Immature natural killer cell (primary cell): ENCODE results near the gene USP21. TPM values are rescaled to one million over a fixed set of nuclear protein-coding genes. Genes with fewer than 3 reads are reported as not detected.

Experiments used
- DNase-seq, 3 donors: peaks; one replicate each; pipeline ENCODE4 v3.0.0; 2022; ENCODE audit warnings: mixed read lengths in 1 of 3
- H3K27ac Mint-ChIP-seq, 6 donors: one replicate each; pipeline ENCODE4 v1.8.0; 2020; ENCODE audit warnings: mixed read lengths in 6 of 6, mild to moderate bottlenecking in 5 of 6, inconsistent platforms in 4 of 6, moderate library complexity in 3 of 6
- H3K27me3 Mint-ChIP-seq, 3 donors: one replicate each; pipeline ENCODE4 v1.8.0; 2020 to 2021; ENCODE audit warnings: low read depth in 3 of 3, mild to moderate bottlenecking in 3 of 3, mixed read lengths in 3 of 3, moderate library complexity in 3 of 3, inconsistent platforms in 1 of 3
- H3K36me3 Mint-ChIP-seq, 3 donors: one replicate each; pipeline ENCODE4 v1.8.0; 2020; ENCODE audit warnings: mixed read lengths in 3 of 3, inconsistent platforms in 2 of 3, mild to moderate bottlenecking in 2 of 3
- H3K4me1 Mint-ChIP-seq, 2 donors: one replicate each; pipeline ENCODE4 v1.8.0; 2020; ENCODE audit warnings: inconsistent platforms in 2 of 2, mild to moderate bottlenecking in 2 of 2, mixed read lengths in 2 of 2, moderate library complexity in 1 of 2
- H3K4me3 Mint-ChIP-seq, 5 donors: one replicate each; pipeline ENCODE4 v1.8.0; 2020; ENCODE audit warnings: mild to moderate bottlenecking in 5 of 5, mixed read lengths in 5 of 5, inconsistent platforms in 3 of 5, moderate library complexity in 3 of 5
- H3K9me3 Mint-ChIP-seq, 6 donors: one replicate each; pipeline ENCODE4 v1.8.0; 2020; ENCODE audit warnings: mild to moderate bottlenecking in 6 of 6, mixed read lengths in 6 of 6, inconsistent platforms in 4 of 6, moderate library complexity in 3 of 6
- polyA plus RNA-seq, 3 donors: library from polyadenylated mRNA; unstranded; fragments of 300-500 nt; fragmentation: Illumina TruSeq; gene quantifications; one replicate each; pipeline ENCODE4 v1.2.3, GENCODE V29; 2021

Gene USP21
- polyA plus RNA-seq, 3 donors from 2014 or later: 9.0 to 25.5 (median 14.7) TPM

GRCh38 chr1:161166669-161167548 is 7.6 kb downstream of the USP21 start:
- no peak for DNase-seq
- Mint-ChIP-seq H3K4me1 (peaks cover 48 to 57% of the 10 kb centered on the region in 2 donors), H3K27me3 (peaks cover 0 to 12% (median 9%) of the 10 kb centered on the region in 3 donors), H3K27ac (peak overlapping the region; percentile 95 to 99 (median 98)), H3K9me3 (no peaks in the 10 kb centered on the region), H3K36me3 (peaks cover 7 to 27% (median 9%) of the 10 kb centered on the region in 3 donors), H3K4me3 (peak overlapping the region; percentile 89 to 96 (median 93))

- peak overlapping the region in 1 of 6 donors; percentile 43 for H3K27ac Mint-ChIP-seq
- DNase-seq: no peak
- peak overlapping the region in 1 of 5 donors; percentile 41 for H3K4me3 Mint-ChIP-seq
- no peaks in the 10 kb centered on the region for H3K9me3 Mint-ChIP-seq
- peaks cover 0 to 11% (median 7%) of the 10 kb centered on the region in 3 donors for H3K27me3 Mint-ChIP-seq
- H3K36me3 Mint-ChIP-seq: peaks cover 10 to 38% (median 20%) of the 10 kb centered on the region in 3 donors
- H3K4me1 Mint-ChIP-seq: peaks cover 40 to 51% of the 10 kb centered on the region in 2 donors
Measured at GRCh38 chr1:161168906-161169305, 9.6 kb downstream of the USP21 start.

- Mint-ChIP-seq H3K27me3 (peaks cover 0 to 4% (median 4%) of the 10 kb centered on the region in 3 donors), H3K9me3 (no peaks in the 10 kb centered on the region), H3K36me3 (peaks cover 15 to 41% (median 23%) of the 10 kb centered on the region in 3 donors), H3K4me3 (no peak overlapping the region), H3K27ac (peak overlapping the region in 3 of 6 donors; percentile 48 to 66 (median 66)), H3K4me1 (peaks cover 40 to 51% of the 10 kb centered on the region in 2 donors)
- DNase-seq: no peak
Measured at GRCh38 chr1:161171191-161171590, 11.9 kb downstream of the USP21 start.

GRCh38 chr1:161171696-161172095 is 12.4 kb downstream of the USP21 start:
- no peaks in the 10 kb centered on the region for H3K9me3 Mint-ChIP-seq
- no peak overlapping the region for H3K4me3 Mint-ChIP-seq
- no peak for DNase-seq
- H3K4me1 Mint-ChIP-seq: peaks cover 40 to 51% of the 10 kb centered on the region in 2 donors
- H3K36me3 Mint-ChIP-seq: peaks cover 15 to 41% (median 23%) of the 10 kb centered on the region in 3 donors
- peak overlapping the region in 2 of 6 donors; percentile 53 to 71 for H3K27ac Mint-ChIP-seq
- H3K27me3 Mint-ChIP-seq: peaks cover 0 to 1% (median 0%) of the 10 kb centered on the region in 3 donors

- no peaks in the 10 kb centered on the region for H3K9me3 Mint-ChIP-seq
- H3K27ac Mint-ChIP-seq: peak overlapping the region in 4 of 6 donors; percentile 8 to 64 (median 34)
- H3K36me3 Mint-ChIP-seq: peaks cover 15 to 41% (median 23%) of the 10 kb centered on the region in 3 donors
- no peak for DNase-seq
- peaks cover 40 to 51% of the 10 kb centered on the region in 2 donors for H3K4me1 Mint-ChIP-seq
- no peak overlapping the region for H3K4me3 Mint-ChIP-seq
- peaks cover 0 to 1% (median 0%) of the 10 kb centered on the region in 3 donors for H3K27me3 Mint-ChIP-seq
Measured at GRCh38 chr1:161172349-161172748, 13.0 kb downstream of the USP21 start.

- H3K4me1 Mint-ChIP-seq: peaks cover 40 to 51% of the 10 kb centered on the region in 2 donors
- peaks cover 0 to 1% (median 0%) of the 10 kb centered on the region in 3 donors for H3K27me3 Mint-ChIP-seq
- H3K36me3 Mint-ChIP-seq: peaks cover 15 to 41% (median 23%) of the 10 kb centered on the region in 3 donors
- no peak for DNase-seq
- peak overlapping the region in 3 of 6 donors; percentile 9 to 59 (median 25) for H3K27ac Mint-ChIP-seq
- H3K9me3 Mint-ChIP-seq: no peaks in the 10 kb centered on the region
- no peak overlapping the region for H3K4me3 Mint-ChIP-seq
Measured at GRCh38 chr1:161172776-161173376, 13.6 kb downstream of the USP21 start.

GRCh38 chr1:161173711-161174110 is 14.4 kb downstream of the USP21 start:
- peaks cover 0 to 1% (median 0%) of the 10 kb centered on the region in 3 donors for H3K27me3 Mint-ChIP-seq
- peak overlapping the region in 2 of 6 donors; percentile 43 to 53 for H3K27ac Mint-ChIP-seq
- H3K4me1 Mint-ChIP-seq: peaks cover 40 to 53% of the 10 kb centered on the region in 2 donors
- no peak for DNase-seq
- no peaks in the 10 kb centered on the region for H3K9me3 Mint-ChIP-seq
- peaks cover 15 to 41% (median 23%) of the 10 kb centered on the region in 3 donors for H3K36me3 Mint-ChIP-seq
- H3K4me3 Mint-ChIP-seq: no peak overlapping the region

GRCh38 chr1:161174911-161175310 is 15.6 kb downstream of the USP21 start:
- Mint-ChIP-seq H3K27ac (peak overlapping the region in 4 of 6 donors; percentile 42 to 100 (median 75)), H3K9me3 (no peaks in the 10 kb centered on the region), H3K36me3 (peaks cover 15 to 38% (median 23%) of the 10 kb centered on the region in 3 donors), H3K4me3 (peak overlapping the region in 4 of 5 donors; percentile 17 to 100 (median 62)), H3K4me1 (peaks cover 45 to 58% of the 10 kb centered on the region in 2 donors), H3K27me3 (peaks cover 0 to 1% (median 0%) of the 10 kb centered on the region in 3 donors)
- DNase-seq: no peak

GRCh38 chr1:161175771-161176453 is 16.6 kb downstream of the USP21 start:
- H3K9me3 Mint-ChIP-seq: no peaks in the 10 kb centered on the region
- H3K27me3 Mint-ChIP-seq: peaks cover 0 to 1% (median 0%) of the 10 kb centered on the region in 3 donors
- H3K27ac Mint-ChIP-seq: peak overlapping the region; percentile 98 to 100 (median 99)
- peaks cover 12 to 35% (median 25%) of the 10 kb centered on the region in 3 donors for H3K36me3 Mint-ChIP-seq
- DNase-seq: no peak
- H3K4me1 Mint-ChIP-seq: peaks cover 55 to 68% of the 10 kb centered on the region in 2 donors
- H3K4me3 Mint-ChIP-seq: peak overlapping the region; percentile 94 to 100 (median 100)

GRCh38 chr1:161176468-161177111 is 17.3 kb downstream of the USP21 start:
- Mint-ChIP-seq H3K4me1 (peaks cover 57 to 75% of the 10 kb centered on the region in 2 donors), H3K36me3 (peaks cover 9 to 29% (median 21%) of the 10 kb centered on the region in 3 donors), H3K27ac (peak overlapping the region; percentile 98 to 100 (median 99)), H3K4me3 (peak overlapping the region; percentile 94 to 100 (median 100)), H3K9me3 (no peaks in the 10 kb centered on the region), H3K27me3 (no peaks in the 10 kb centered on the region)
- DNase-seq: no peak

GRCh38 chr1:161177112-161177935 is 18.0 kb downstream of the USP21 start, which contains the start of gene B4GALT3:
B4GALT3 (minus strand) TSS chr1:161177507; CDS start chr1:161176060, 1,447 bp downstream.
- H3K9me3 Mint-ChIP-seq: no peaks in the 10 kb centered on the region
- peak within 1 kb of the TSS; percentile 94 to 100 (median 100) for H3K4me3 Mint-ChIP-seq
- H3K4me1 Mint-ChIP-seq: peaks cover 64 to 82% of the 10 kb centered on the region in 2 donors
- H3K27me3 Mint-ChIP-seq: peaks cover 0 to 2% (median 0%) of the 10 kb centered on the region in 3 donors
- peaks cover 4 to 21% (median 14%) of the 10 kb centered on the region in 3 donors for H3K36me3 Mint-ChIP-seq
- DNase-seq: peak; percentile 90 to 91 (median 91)
- peak within 1 kb of the TSS; percentile 98 to 100 (median 99) for H3K27ac Mint-ChIP-seq

- Mint-ChIP-seq H3K27me3 (peaks cover 0 to 4% (median 0%) of the 10 kb centered on the region in 3 donors), H3K9me3 (no peaks in the 10 kb centered on the region), H3K4me1 (peaks cover 70 to 82% of the 10 kb centered on the region in 2 donors), H3K4me3 (peak overlapping the region; percentile 94 to 100 (median 100)), H3K27ac (peak overlapping the region; percentile 98 to 100 (median 99)), H3K36me3 (peaks cover 5 to 16% (median 14%) of the 10 kb centered on the region in 3 donors)
- no peak for DNase-seq
Measured at GRCh38 chr1:161177936-161178244, 18.6 kb downstream of the USP21 start.
